ENCODE measurements around the gene TSPAN31.

GRCh38 chr12:57780284-57780897 is 35.6 kb downstream of the TSPAN31 start:
- TF ChIP-seq CTCF (conservative IDR thresholded peaks at IDR 0.05 in 1 of 2, IDR thresholded peaks at IDR 0.05 in 1 of 2; ENCODE audit: extremely low read depth in 1 of 2, insufficient read depth in 1 of 2, low read depth in 1 of 2, low read length in 2 of 2) (no peak), EZH2 (IDR thresholded peaks at IDR 0.05; ENCODE audit: borderline replicate concordance, low read length) (no peak)
